GM19239 (cell line): ENCODE measurements around the gene SH3BP5L.
A peak's percentile ranks its signal among the peaks of the same experiment; 100 is the strongest.

ENCODE experiments used
- DNase-seq: peaks from one replicate; pipeline ENCODE4 v3.0.0; 2011; ENCODE audit warnings: low spot score; ENCODE audit not compliant: insufficient read length
- FAIRE-seq: peaks from 2 replicates; lab custom pipeline; 2011; peaks lifted over from hg19 to GRCh38; lab: Jason Lieb, UNC

The SH3BP5L gene

GRCh38 chr1:248825909-248826760 is at the start of gene SH3BP5L:
TSS of gene SH3BP5L (minus strand) at chr1:248825915. CDS start at chr1:248824935, 980 bp downstream.
- DNase-seq (peak; percentile 94), FAIRE-seq (peak; percentile 89)

GRCh38 chr1:248873993-248874533 is 48.3 kb upstream of the SH3BP5L start:
- no peak for FAIRE-seq
- no peak for DNase-seq

GRCh38 chr1:248873409-248873992 is 47.8 kb upstream of the SH3BP5L start:
- FAIRE-seq, result peak; percentile 95
- no peak for DNase-seq

GRCh38 chr1:248872752-248873408 is 47.2 kb upstream of the SH3BP5L start:
- peak; percentile 76 for FAIRE-seq
- no peak for DNase-seq

- DNase-seq (no peak), FAIRE-seq (no peak)
Measured at GRCh38 chr1:248871837-248872401, 46.2 kb upstream of the SH3BP5L start.

GRCh38 chr1:248862998-248863881 is 37.5 kb upstream of the SH3BP5L start:
- FAIRE-seq (peak; percentile 39), DNase-seq (no peak)

GRCh38 chr1:248862695-248862997 is 36.9 kb upstream of the SH3BP5L start:
- no peak for FAIRE-seq
- DNase-seq, result no peak

GRCh38 chr1:248861616-248862015 is 35.9 kb upstream of the SH3BP5L start:
- FAIRE-seq (no peak), DNase-seq (no peak)

- FAIRE-seq, result no peak
- no peak for DNase-seq
Measured at GRCh38 chr1:248860007-248860406, 34.3 kb upstream of the SH3BP5L start.

- peak; percentile 92 for DNase-seq
- FAIRE-seq, result peak; percentile 84
Measured at GRCh38 chr1:248858891-248859889, 33.5 kb upstream of the SH3BP5L start, which contains the start of gene ZNF692. TSS of gene ZNF692 (minus strand) at chr1:248859085. CDS start at chr1:248858309, 776 bp downstream.

- DNase-seq (no peak), FAIRE-seq (peak; percentile 35)
Measured at GRCh38 chr1:248858096-248858890, 32.6 kb upstream of the SH3BP5L start.

- DNase-seq (no peak), FAIRE-seq (no peak)
Measured at GRCh38 chr1:248857749-248858095, 32.0 kb upstream of the SH3BP5L start.

GRCh38 chr1:248857201-248857600 is 31.5 kb upstream of the SH3BP5L start:
- FAIRE-seq, result no peak
- DNase-seq, result no peak

GRCh38 chr1:248856176-248856575 is 30.5 kb upstream of the SH3BP5L start:
- DNase-seq, result no peak
- no peak for FAIRE-seq

GRCh38 chr1:248855580-248855979 is 29.9 kb upstream of the SH3BP5L start:
- FAIRE-seq (no peak), DNase-seq (no peak)

- FAIRE-seq, result no peak
Measured at GRCh38 chr1:248853663-248854375, 28.1 kb upstream of the SH3BP5L start.

More at GRCh38 chr1:248853663-248854375, 28.1 kb upstream of the SH3BP5L start:
- DNase-seq, result no peak
